HCT116 (cell line): ENCODE results near the gene CTDSP1.

ENCODE experiments used
- EGR1 ChIP-seq: IDR thresholded peaks from 2 replicates; pipeline ENCODE4 v1.6.1; 2012; ENCODE audit warnings: low read depth
- EZH2 ChIP-seq: fragments of 200-600 bp; sonication (generic); IDR thresholded peaks from 2 replicates; pipeline ENCODE4 v1.6.1; 2017; ENCODE audit warnings: antibody characterized with exemption, mixed run types
- EZH2phosphoT487 ChIP-seq: fragments of 200-600 bp; IDR thresholded peaks from 2 replicates; pipeline ENCODE4 v1.6.1; 2018; ENCODE audit warnings: antibody characterized with exemption, borderline replicate concordance
- FOSL1 ChIP-seq: IDR thresholded peaks from 2 replicates; pipeline ENCODE4 v1.6.1; 2012; ENCODE audit warnings: low read depth
- JUND ChIP-seq: IDR thresholded peaks from 2 replicates; pipeline ENCODE4 v1.6.1; 2012
- POLR2A ChIP-seq: IDR thresholded peaks from 2 replicates; pipeline ENCODE4 v1.7.0; 2011; ENCODE audit warnings: borderline replicate concordance; ENCODE audit not compliant: insufficient read depth, insufficient read length; ENCODE audit errors: extremely low read depth
- POLR2AphosphoS5 ChIP-seq: IDR thresholded peaks from 2 replicates; pipeline ENCODE4 v1.6.1; 2011; ENCODE audit warnings: mild to moderate bottlenecking, low read depth, low read length, moderate library complexity
- SP1 ChIP-seq: IDR thresholded peaks from 2 replicates; pipeline ENCODE4 v1.6.1; 2012; ENCODE audit warnings: low read depth
- SRF ChIP-seq: IDR thresholded peaks from 2 replicates; pipeline ENCODE4 v1.6.1; 2012; ENCODE audit warnings: low read depth
- YY1 ChIP-seq: IDR thresholded peaks from 2 replicates; pipeline ENCODE4 v1.6.1; 2011; ENCODE audit warnings: low read length, low read depth, moderate library complexity, mild to moderate bottlenecking; ENCODE audit not compliant: insufficient replicate concordance; ENCODE audit errors: extremely low read depth
- ZFX ChIP-seq: fragments of 450-650 bp; IDR thresholded peaks from 2 replicates; pipeline ENCODE4 v1.6.1; 2017
- ZNF274 ChIP-seq: fragments of 200-500 bp; sonication (Bioruptor generic); IDR thresholded peaks from 2 replicates; pipeline ENCODE4 v1.6.1; 2014; ENCODE audit warnings: mild to moderate bottlenecking, low read depth, low read length, inconsistent platforms
- TF ChIP-seq, protein P1 (sequence below), 3 experiments: fragments of 200-600 bp in 1 of 3; sonication (generic) in 1 of 3; IDR thresholded peaks in 2 of 3; conservative IDR thresholded peaks in 1 of 3; 2 replicates each; pipeline ENCODE4 v1.5.1; 2012 to 2017; ENCODE audit warnings: low read depth in 2 of 3, low read length in 2 of 3, antibody characterized with exemption in 1 of 3, borderline replicate concordance in 1 of 3, control low read depth in 1 of 3, mild to moderate bottlenecking in 1 of 3, mixed read lengths in 1 of 3, mixed run types in 1 of 3, moderate library complexity in 1 of 3; ENCODE audit not compliant: insufficient read depth in 1 of 3
- TF ChIP-seq, protein P2 (sequence below): IDR thresholded peaks from 2 replicates; pipeline ENCODE4 v1.6.1; 2012; ENCODE audit warnings: low read depth

DNA sequence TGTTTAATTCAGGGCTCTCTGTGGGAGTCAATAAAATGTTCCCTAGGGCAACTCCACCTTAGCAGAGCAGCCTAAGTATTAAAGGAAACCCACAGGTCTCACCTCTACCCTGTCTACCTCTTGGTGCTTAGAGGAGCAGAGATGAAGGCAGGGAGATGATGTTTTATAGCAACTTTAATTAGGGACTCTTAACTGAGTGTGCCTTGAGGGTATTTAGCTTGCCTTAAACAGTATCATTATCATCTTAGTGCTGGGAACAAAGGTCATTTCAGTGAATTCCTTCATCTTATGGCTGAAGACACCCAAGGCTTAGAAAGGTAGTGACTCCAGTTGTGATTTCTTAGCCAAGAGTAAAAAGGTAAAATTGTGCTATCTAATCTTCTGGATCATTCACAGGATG is 45.9 kb downstream of the CTDSP1 start:
- TF ChIP-seq YY1: no peak
- no peak for TF ChIP-seq EZH2
- no peak for TF ChIP-seq POLR2AphosphoS5
- TF ChIP-seq ZNF274: no peak
- TF ChIP-seq, protein P1, sequence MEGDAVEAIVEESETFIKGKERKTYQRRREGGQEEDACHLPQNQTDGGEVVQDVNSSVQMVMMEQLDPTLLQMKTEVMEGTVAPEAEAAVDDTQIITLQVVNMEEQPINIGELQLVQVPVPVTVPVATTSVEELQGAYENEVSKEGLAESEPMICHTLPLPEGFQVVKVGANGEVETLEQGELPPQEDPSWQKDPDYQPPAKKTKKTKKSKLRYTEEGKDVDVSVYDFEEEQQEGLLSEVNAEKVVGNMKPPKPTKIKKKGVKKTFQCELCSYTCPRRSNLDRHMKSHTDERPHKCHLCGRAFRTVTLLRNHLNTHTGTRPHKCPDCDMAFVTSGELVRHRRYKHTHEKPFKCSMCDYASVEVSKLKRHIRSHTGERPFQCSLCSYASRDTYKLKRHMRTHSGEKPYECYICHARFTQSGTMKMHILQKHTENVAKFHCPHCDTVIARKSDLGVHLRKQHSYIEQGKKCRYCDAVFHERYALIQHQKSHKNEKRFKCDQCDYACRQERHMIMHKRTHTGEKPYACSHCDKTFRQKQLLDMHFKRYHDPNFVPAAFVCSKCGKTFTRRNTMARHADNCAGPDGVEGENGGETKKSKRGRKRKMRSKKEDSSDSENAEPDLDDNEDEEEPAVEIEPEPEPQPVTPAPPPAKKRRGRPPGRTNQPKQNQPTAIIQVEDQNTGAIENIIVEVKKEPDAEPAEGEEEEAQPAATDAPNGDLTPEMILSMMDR (IDR thresholded peaks at IDR 0.05 in 2 of 3, conservative IDR thresholded peaks at IDR 0.05 in 1 of 3; ENCODE audit: borderline replicate concordance in 1 of 3, insufficient read depth in 1 of 3, low read depth in 2 of 3, low read length in 2 of 3): no peak
- no peak for TF ChIP-seq POLR2A
- TF ChIP-seq, protein P2, sequence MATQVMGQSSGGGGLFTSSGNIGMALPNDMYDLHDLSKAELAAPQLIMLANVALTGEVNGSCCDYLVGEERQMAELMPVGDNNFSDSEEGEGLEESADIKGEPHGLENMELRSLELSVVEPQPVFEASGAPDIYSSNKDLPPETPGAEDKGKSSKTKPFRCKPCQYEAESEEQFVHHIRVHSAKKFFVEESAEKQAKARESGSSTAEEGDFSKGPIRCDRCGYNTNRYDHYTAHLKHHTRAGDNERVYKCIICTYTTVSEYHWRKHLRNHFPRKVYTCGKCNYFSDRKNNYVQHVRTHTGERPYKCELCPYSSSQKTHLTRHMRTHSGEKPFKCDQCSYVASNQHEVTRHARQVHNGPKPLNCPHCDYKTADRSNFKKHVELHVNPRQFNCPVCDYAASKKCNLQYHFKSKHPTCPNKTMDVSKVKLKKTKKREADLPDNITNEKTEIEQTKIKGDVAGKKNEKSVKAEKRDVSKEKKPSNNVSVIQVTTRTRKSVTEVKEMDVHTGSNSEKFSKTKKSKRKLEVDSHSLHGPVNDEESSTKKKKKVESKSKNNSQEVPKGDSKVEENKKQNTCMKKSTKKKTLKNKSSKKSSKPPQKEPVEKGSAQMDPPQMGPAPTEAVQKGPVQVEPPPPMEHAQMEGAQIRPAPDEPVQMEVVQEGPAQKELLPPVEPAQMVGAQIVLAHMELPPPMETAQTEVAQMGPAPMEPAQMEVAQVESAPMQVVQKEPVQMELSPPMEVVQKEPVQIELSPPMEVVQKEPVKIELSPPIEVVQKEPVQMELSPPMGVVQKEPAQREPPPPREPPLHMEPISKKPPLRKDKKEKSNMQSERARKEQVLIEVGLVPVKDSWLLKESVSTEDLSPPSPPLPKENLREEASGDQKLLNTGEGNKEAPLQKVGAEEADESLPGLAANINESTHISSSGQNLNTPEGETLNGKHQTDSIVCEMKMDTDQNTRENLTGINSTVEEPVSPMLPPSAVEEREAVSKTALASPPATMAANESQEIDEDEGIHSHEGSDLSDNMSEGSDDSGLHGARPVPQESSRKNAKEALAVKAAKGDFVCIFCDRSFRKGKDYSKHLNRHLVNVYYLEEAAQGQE: no peak
- TF ChIP-seq SRF: no peak
- TF ChIP-seq EZH2phosphoT487: no peak
- TF ChIP-seq SP1: no peak
- no peak for TF ChIP-seq FOSL1
- no peak for TF ChIP-seq JUND
- TF ChIP-seq EGR1: no peak
- TF ChIP-seq ZFX: no peak
